Measurements from ENCODE around the gene SNRPA.
"Not testable (repeated sequence)": the region's sequence is repeated elsewhere in the genome, so short reads cannot be mapped to it uniquely, and the experiment has no call there.

SNRPA gene

GRCh38 chr19:40768869-40769268, 17.9 kb downstream of the SNRPA start:
- no peak for TF ChIP-seq POLR2A (IDR thresholded peaks at IDR 0.05; ENCODE audit: low read depth, low read length)
- DNase-seq (ENCODE audit: insufficient read length, low spot score) = no peak
- no peak for FAIRE-seq

- FAIRE-seq; DNase-seq (ENCODE audit: insufficient read length, low spot score): not testable (repeated sequence)
Observed at GRCh38 chr19:40771101-40771862, 20.3 kb downstream of the SNRPA start.

GRCh38 chr19:40774916-40775631, 24.1 kb downstream of the SNRPA start, which contains the start of gene MIA:
TSS of gene MIA (plus strand) at chr19:40775521. CDS start at chr19:40775543, 22 bp downstream.
- TF ChIP-seq POLR2A (IDR thresholded peaks at IDR 0.05; ENCODE audit: low read depth, low read length) = no peak

DNA sequence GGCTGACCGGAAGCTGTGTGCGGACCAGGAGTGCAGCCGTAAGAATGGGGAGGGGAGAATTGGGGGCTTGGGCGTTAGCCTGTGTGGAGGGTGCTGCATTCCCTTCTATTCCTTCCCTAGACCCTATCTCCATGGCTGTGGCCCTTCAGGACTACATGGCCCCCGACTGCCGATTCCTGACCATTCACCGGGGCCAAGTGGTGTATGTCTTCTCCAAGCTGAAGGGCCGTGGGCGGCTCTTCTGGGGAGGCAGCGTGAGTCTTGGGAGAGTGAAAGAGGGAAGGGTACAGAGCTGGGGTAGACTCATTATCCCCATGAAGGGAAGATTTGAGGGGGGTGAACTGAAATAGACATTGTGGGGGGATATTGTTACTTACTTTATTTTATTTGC, 24.6 kb downstream of the SNRPA start:
- FAIRE-seq = no peak
- no peak for DNase-seq (ENCODE audit: insufficient read length, low spot score)
- no peak for TF ChIP-seq POLR2A (IDR thresholded peaks at IDR 0.05; ENCODE audit: low read depth, low read length)

More at GRCh38 chr19:40774916-40775631, 24.1 kb downstream of the SNRPA start, which contains the start of gene MIA:
- DNase-seq (ENCODE audit: insufficient read length, low spot score) (no peak), FAIRE-seq (no peak)

GRCh38 chr19:40776364-40776763, 25.4 kb downstream of the SNRPA start:
- no peak for DNase-seq (ENCODE audit: insufficient read length, low spot score)
- no peak for TF ChIP-seq POLR2A (IDR thresholded peaks at IDR 0.05; ENCODE audit: low read depth, low read length)
- FAIRE-seq = no peak

DNA sequence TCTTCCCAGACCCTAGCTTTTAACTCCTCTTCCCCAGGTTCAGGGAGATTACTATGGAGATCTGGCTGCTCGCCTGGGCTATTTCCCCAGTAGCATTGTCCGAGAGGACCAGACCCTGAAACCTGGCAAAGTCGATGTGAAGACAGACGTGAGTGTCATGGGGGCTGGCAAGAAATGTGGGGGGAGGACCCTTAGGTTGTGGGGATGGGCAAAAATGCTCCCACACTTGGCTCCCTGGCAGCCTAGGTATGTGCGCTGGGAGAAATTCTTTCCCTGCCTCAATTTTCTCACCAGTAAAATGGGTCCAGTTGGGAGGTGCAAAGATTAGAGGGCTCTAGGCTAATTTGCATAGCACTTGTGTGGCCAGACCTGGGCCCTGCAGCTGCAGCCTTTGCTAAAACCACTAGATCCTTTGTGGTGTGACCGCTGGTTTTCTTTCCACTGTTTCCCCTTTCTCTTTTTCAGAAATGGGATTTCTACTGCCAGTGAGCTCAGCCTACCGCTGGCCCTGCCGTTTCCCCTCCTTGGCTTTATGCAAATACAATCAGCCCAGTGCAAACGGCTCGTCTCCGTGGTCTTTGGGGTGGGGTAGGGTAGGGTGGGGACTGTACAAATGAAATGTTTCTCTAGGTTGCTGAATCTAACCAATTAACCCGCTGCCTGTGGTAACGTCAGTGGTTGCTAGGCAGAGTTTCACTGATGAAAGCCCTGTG, 26.1 kb downstream of the SNRPA start:
- DNase-seq (ENCODE audit: insufficient read length, low spot score) = peak; percentile 89

DNA sequence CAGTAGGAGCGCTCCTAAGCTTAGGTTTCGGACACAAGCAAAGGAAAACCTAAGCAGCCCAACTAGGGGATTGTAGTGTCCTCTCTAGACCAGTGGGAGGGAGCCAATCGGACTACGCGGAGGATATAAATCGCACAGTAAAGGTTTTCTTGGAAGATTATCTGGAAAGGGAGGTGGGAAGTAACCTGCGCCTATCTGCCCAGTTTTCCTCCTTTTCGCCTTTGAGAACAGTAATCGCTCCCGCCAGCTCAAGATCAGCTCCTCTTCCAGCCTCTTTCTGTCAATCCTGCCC, 26.6 kb downstream of the SNRPA start:
- no peak for TF ChIP-seq POLR2A (IDR thresholded peaks at IDR 0.05; ENCODE audit: low read depth, low read length)
- no peak for FAIRE-seq
- DNase-seq (ENCODE audit: insufficient read length, low spot score) = no peak

More for the DNA sequence above, 26.1 kb downstream of the SNRPA start:
- peak; percentile 45 for FAIRE-seq
- no peak for TF ChIP-seq POLR2A (IDR thresholded peaks at IDR 0.05; ENCODE audit: low read depth, low read length)

DNA sequence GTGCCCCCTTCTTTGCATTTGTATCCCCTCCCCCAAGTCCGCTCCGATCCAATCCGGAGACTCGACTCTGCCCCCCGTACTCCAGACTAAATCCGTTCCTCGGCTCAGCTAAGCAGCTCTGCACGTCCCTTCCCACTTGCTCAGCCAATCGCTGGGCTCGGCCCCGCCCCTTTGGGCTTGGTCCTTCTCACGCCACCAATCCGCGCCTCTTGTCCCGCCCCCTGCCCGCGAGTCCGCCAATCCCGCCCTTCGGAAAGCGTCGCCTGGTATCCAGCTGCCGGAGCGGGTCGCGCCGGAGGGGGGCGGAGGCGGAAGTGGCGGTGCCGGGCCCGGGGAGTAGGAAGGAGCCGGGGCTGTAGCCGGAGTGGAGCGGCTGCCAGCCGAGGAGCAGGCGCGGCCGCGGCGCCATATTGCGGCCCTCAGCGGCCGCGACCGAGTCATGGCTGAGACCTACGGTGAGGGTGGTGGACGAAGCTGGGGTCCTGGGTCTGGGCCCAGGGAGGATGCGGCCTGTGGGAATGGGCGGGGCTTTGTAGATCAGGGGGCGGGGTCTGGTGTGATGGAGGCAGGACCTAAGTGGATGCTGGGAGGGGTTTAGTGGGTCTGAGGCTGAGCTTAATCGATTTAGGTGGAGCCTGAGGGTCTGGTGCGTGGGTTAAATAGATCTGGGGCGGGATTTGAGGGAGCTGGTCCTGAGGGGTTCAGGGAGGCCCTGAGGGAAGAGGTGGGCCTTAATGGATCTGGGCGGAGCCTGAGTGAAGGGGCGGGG, 27.1 kb downstream of the SNRPA start, which contains the start of gene RAB4B:
Gene RAB4B (plus strand): TSS at position 311 of the 769 bp plus-strand sequence. CDS start 129 bp downstream, at position 440.
- DNase-seq (ENCODE audit: insufficient read length, low spot score) (peak; percentile 97), FAIRE-seq (peak; percentile 48)
- peak; percentile 32 for TF ChIP-seq POLR2A (IDR thresholded peaks at IDR 0.05; ENCODE audit: low read depth, low read length)

DNA sequence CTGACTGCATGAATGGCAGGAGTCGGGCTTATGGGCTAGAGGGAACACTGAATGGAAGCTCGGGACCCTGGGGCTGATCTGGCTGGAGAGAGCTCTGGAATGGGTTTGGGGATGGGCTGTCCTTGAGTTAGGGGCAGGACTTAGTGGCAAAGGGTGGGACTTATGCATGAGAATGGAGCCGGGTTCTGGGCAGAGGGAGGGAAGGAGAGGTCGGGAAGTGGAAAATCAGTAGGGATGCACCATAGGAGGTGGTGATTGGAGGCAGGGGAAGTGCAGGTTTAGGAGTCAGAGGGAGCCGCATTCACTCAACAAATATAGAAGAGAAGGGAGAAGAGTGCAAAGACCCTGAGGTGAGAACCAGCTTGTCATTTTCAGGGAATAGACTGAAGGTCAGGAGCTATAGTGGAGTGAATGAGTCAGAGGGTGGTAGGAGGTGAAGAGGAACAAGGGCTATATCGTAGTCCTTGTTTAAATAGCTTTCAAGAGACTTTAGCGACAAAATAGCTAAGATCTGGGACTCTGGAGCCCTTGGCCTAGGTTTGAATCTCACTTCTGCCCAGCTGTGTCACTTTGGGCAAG, 27.8 kb downstream of the SNRPA start:
- DNase-seq (ENCODE audit: insufficient read length, low spot score) = peak; percentile 62
- no peak for FAIRE-seq
- no peak for TF ChIP-seq POLR2A (IDR thresholded peaks at IDR 0.05; ENCODE audit: low read depth, low read length)

DNA sequence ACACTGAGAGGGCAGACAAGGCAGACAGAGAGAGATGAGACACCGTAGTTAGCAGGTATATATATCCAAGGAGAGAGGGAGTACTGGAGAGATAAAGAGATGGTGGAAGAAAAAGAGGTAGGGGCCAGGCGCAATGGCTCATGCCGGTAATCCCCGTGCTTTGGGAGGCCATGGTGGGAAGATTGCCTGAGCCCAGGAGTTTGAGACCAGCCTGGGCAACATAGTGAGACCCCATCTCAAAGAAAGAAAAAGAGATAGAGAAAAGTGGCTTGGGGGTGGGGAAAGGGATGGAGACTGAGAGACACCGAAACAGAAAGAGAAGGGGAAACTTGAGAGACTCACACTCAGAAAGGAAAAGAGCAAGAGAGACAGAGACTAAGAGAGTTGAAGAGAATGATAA, 29.6 kb downstream of the SNRPA start:
- no peak for TF ChIP-seq POLR2A (IDR thresholded peaks at IDR 0.05; ENCODE audit: low read depth, low read length)
- DNase-seq (ENCODE audit: insufficient read length, low spot score) = no peak
- FAIRE-seq = no peak

GRCh38 chr19:40781140-40781539, 30.1 kb downstream of the SNRPA start:
- TF ChIP-seq POLR2A (IDR thresholded peaks at IDR 0.05; ENCODE audit: low read depth, low read length) = no peak
- FAIRE-seq (no peak), DNase-seq (ENCODE audit: insufficient read length, low spot score) (no peak)

DNA sequence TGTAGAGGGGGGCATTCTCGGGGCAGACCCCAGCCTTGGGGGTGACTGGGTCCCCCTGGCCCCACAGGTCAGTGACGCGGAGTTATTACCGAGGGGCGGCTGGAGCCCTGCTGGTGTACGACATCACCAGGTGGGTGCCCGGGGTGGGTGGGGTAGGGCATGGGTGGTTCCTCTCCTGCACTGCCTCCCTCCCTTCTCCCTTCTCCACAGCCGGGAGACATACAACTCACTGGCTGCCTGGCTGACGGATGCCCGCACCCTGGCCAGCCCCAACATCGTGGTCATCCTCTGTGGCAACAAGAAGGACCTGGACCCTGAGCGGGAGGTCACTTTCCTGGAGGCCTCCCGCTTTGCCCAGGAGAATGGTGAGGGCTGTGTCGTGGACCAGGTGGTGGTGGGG, 32.7 kb downstream of the SNRPA start:
- TF ChIP-seq POLR2A (IDR thresholded peaks at IDR 0.05; ENCODE audit: low read depth, low read length) = no peak
- DNase-seq (ENCODE audit: insufficient read length, low spot score) (no peak), FAIRE-seq (no peak)

DNA sequence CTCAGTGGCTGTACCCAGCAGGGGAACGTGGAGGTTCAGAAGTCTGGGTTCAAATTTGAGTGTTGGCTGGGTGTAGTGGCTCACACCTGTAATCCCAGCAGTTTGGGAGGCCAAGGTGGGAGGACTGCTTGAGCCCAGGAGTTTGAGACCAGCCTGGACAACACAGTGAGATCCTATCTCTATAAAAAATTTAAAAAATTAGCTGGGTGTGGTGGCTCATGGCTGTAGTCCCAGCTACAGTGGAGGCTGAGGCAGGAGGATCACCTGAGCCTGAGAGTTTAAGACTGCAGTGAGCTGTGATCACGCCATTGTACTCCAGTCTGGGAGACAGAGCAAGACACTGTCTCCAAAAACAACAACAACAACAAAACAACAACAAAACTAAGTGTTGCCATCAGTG, 33.1 kb downstream of the SNRPA start:
- not testable (repeated sequence) for DNase-seq (ENCODE audit: insufficient read length, low spot score); FAIRE-seq
